Mammary epithelial cell (primary cell): ENCODE data around the gene ARFGAP1.

Experiments used
- CTCF ChIP-seq, 2 donors: IDR thresholded peaks in 1 of 2; conservative IDR thresholded peaks in 1 of 2; 2 replicates each; pipeline ENCODE4 v1.5.1; 2011 to 2012; ENCODE audit warnings: inconsistent platforms in 2 of 2, low read length in 2 of 2, mild to moderate bottlenecking in 2 of 2, control low read depth in 1 of 2, low read depth in 1 of 2; ENCODE audit not compliant: insufficient read depth in 1 of 2; ENCODE audit errors: extremely low read depth in 1 of 2
- EZH2 ChIP-seq: IDR thresholded peaks from 2 replicates; pipeline ENCODE4 v1.6.1; 2012; ENCODE audit warnings: low read length, inconsistent platforms, borderline replicate concordance

DNA sequence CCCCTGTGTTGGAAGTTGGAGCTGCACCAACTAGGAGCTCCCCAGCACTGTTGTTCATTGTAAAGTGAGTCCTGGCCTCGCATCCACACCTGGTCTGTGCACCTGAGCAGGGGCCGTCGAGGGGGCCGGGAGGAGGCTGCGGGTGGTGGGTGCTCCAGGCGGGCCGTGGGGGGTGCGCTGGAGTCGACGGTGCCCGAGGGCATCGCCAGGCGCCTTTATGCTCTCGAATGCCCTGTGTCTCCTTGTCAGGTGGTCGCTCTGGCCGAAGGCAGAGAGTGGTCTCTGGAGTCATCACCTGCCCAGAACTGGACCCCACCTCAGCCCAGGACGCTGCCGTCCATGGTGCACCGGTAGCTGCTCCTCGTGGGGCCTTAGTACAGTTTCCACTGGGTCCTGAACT lies 4.3 kb downstream of the ARFGAP1 start:
- TF ChIP-seq CTCF (conservative IDR thresholded peaks at IDR 0.05 in 1 of 2, IDR thresholded peaks at IDR 0.05 in 1 of 2; ENCODE audit: extremely low read depth in 1 of 2, insufficient read depth in 1 of 2, low read depth in 1 of 2, low read length in 2 of 2) (no peak), EZH2 (no peak)
